HepG2 (cell line): Measurements from ENCODE around the gene ARHGEF40. TPM values are rescaled to one million over a fixed set of nuclear protein-coding genes. Genes with fewer than 3 reads are reported as not detected.

Experiments used
- ARID3A ChIP-seq: IDR thresholded peaks from 2 replicates; pipeline ENCODE4 v1.6.1; 2012; ENCODE audit warnings: low read depth, low read length, improper control_type of control experiment
- ATF2 ChIP-seq: sonication (generic); formaldehyde crosslinking; IDR thresholded peaks from 2 replicates; pipeline ENCODE4 v1.4.0; 2020; ENCODE audit warnings: missing genetic modification reagents
- DRAP1 ChIP-seq: IDR thresholded peaks from 2 replicates; pipeline ENCODE4 v1.6.1; 2016; ENCODE audit warnings: missing genetic modification reagents, missing compliant biosample characterization
- ELF4 ChIP-seq: sonication (generic); formaldehyde crosslinking; IDR thresholded peaks from 2 replicates; pipeline ENCODE4 v1.5.0; 2020; ENCODE audit warnings: missing genetic modification reagents, mild to moderate bottlenecking, moderate library complexity, borderline replicate concordance
- ELK4 ChIP-seq: sonication (generic); formaldehyde crosslinking; IDR thresholded peaks from 2 replicates; pipeline ENCODE4 v1.9.0; 2021; ENCODE audit warnings: missing genetic modification reagents, borderline replicate concordance
- GMEB1 ChIP-seq: sonication (generic); formaldehyde crosslinking; IDR thresholded peaks from 2 replicates; pipeline ENCODE4 v1.5.1; 2020; ENCODE audit warnings: missing genetic modification reagents, mild to moderate bottlenecking, borderline replicate concordance
- GRHL1 ChIP-seq: sonication (generic); formaldehyde crosslinking; conservative IDR thresholded peaks from 2 replicates; pipeline ENCODE4 v1.8.0; 2022; ENCODE audit warnings: missing genetic modification reagents
- HIVEP1 ChIP-seq: sonication (generic); formaldehyde crosslinking; IDR thresholded peaks from 2 replicates; pipeline ENCODE4 v1.4.0; 2020; ENCODE audit warnings: mild to moderate bottlenecking, missing genetic modification reagents
- MAX ChIP-seq: IDR thresholded peaks from 2 replicates; pipeline ENCODE4 v1.6.1; 2012; ENCODE audit warnings: inconsistent platforms
- MLX ChIP-seq: IDR thresholded peaks from 2 replicates; pipeline ENCODE4 v1.6.1; 2016
- PHF8 ChIP-seq: sonication (generic); formaldehyde crosslinking; IDR thresholded peaks from 2 replicates; pipeline ENCODE4 v1.5.0; 2020; ENCODE audit warnings: missing genetic modification reagents
- TRIM22 ChIP-seq: fragments of 450-650 bp; IDR thresholded peaks from 2 replicates; pipeline ENCODE4 v1.6.1; 2017
- ZBTB34 ChIP-seq: sonication (generic); formaldehyde crosslinking; IDR thresholded peaks from 2 replicates; pipeline ENCODE4 v1.8.0; 2022; ENCODE audit warnings: mild to moderate bottlenecking, missing genetic modification reagents
- ZMYM4 ChIP-seq: sonication (generic); formaldehyde crosslinking; IDR thresholded peaks from 2 replicates; pipeline ENCODE4 v1.8.1; 2023; ENCODE audit warnings: mild to moderate bottlenecking, missing genetic modification reagents
- ZNF274 ChIP-seq: sonication (generic); formaldehyde crosslinking; IDR thresholded peaks from 2 replicates; pipeline ENCODE4 v1.5.1; 2020; ENCODE audit warnings: mild to moderate bottlenecking, missing genetic modification reagents
- polyA plus RNA-seq, 8 experiments: library from polyadenylated mRNA; depleted of rRNA in 3 of 8; stranded (reverse) in 7 of 8; unstranded in 1 of 8; fragments of >200 nt; fragmentation: Illumina TruSeq in 4 of 8; extraction: Trizol in 4 of 8; gene quantifications; 2 replicates each; pipeline versions ENCODE4 v1.2.1 to v1.2.3, GENCODE V29; 2011 to 2016; ENCODE audit warnings: low read depth in 4 of 8, missing spikeins in 1 of 8, mixed read lengths in 1 of 8; ENCODE audit not compliant: insufficient read depth in 1 of 8
- total RNA-seq, 5 experiments: library from RNA; depleted of rRNA; stranded (reverse); fragments of >200 nt; fragmentation: Illumina TruSeq; extraction: Trizol; gene quantifications; 2 replicates each; pipeline ENCODE4 v1.2.3, GENCODE V29; 2016; ENCODE audit warnings: low read depth in 1 of 5

Gene ARHGEF40
- total and polyA plus RNA-seq, 2 of the 13 experiments (the other 11 are each of a cell fraction or from before 2014, with no cell fraction given), result 28.1 to 78.1 TPM

- TF ChIP-seq MAX (no peak), ELK4 (CRISPR knock-in tag) (no peak), ATF2 (CRISPR knock-in tag) (peak; percentile 84), ELF4 (no peak), ZMYM4 (CRISPR knock-in tag) (peak; percentile 72), TRIM22 (no peak), HIVEP1 (CRISPR knock-in tag) (peak; percentile 70; the same call in 1 of the 2 replicates), ZNF274 (no peak), ZBTB34 (CRISPR knock-in tag) (no peak), PHF8 (CRISPR knock-in tag) (peak; percentile 53; the same call in 1 of the 2 replicates), GMEB1 (CRISPR knock-in tag) (peak; percentile 28; the same call in 1 of the 2 replicates), DRAP1 (CRISPR knock-in tag) (peak; percentile 59; the same call in 1 of the 2 replicates), ARID3A (peak; percentile 55; the same call in 1 of the 2 replicates), MLX (CRISPR knock-in tag) (no peak; the same call in 1 of the 2 replicates), GRHL1 (CRISPR knock-in tag) (no peak)
Observed at GRCh38 chr14:21106498-21107282, 36.6 kb downstream of the ARHGEF40 start (continued).
